GM21423 (cell line): ENCODE results near the gene DAB2.
"Not testable (repeated sequence)": the region's sequence is repeated elsewhere in the genome, so short reads cannot be mapped to it uniquely, and the experiment has no call there.

ENCODE experiments used
- ATAC-seq: cut with Tn5 transposase; IDR thresholded peaks from one replicate; pipeline ENCODE4 v1.9.1; 2021; ENCODE audit warnings: mild to moderate bottlenecking, moderate library complexity; ENCODE audit not compliant: unreplicated experiment

The DAB2 gene

GRCh38 chr5:39422728-39423285, 2.0 kb downstream of the DAB2 start:
- no peak for ATAC-seq

DNA sequence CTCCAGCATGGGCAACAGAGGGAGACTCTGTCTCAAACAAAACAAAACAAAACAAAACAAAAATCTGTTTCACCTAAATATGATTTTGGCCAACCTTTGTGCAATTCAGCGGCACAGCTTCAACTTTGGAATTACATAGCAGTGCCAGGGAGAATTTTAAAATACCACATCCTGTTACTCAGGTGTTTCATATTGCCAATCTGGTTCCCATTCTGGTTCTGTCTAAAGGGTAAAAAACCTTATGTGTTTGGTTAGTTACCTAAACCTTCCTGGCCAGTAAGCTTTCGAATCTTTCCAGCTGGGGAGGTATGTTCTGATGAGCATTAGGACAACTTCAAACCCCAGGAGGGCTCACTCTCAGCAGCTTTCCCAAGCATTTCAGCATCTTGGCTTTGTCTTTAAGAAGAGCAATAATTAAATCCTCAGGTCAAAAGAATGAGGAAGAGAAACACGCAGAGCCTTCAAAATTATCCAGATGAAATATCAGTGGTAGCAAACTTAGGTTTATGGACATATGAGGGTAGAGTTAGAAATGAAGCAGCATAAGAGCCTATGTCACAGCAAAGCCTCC, 2.7 kb downstream of the DAB2 start:
- ATAC-seq: no peak

DNA sequence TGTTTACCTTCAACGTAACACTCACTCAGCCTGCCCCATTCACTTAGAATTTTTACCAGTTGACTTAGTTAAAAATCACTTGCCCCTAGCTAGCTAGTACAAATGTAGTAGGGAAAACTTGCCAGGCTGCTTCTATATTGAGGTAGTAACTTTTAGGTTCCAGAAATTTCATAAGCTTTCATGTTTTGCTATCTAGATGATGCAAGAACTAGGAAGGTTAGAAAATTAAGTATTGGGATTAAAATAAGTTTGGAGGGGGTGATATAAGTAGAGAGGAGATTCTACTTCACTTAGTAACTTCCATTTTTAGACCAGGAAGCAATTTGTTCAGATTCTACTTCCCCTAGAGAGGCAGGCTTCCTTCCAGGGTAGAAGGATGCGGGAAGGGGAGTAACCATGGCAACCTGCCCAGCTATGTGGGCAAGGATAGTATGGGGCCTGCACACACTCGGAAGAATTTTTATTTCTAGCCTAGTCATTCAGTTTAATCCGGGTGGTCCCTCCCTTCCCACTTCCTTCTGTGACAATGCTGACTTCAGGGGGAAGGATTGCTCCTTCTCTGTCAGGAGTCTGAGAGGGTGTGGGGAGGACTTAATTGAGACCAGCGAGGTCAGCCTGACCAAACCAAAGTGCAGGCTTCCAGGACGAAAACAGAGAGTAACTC, 4.2 kb downstream of the DAB2 start:
- no peak for ATAC-seq

GRCh38 chr5:39419796-39420195, 5.0 kb downstream of the DAB2 start:
- ATAC-seq: no peak

DNA sequence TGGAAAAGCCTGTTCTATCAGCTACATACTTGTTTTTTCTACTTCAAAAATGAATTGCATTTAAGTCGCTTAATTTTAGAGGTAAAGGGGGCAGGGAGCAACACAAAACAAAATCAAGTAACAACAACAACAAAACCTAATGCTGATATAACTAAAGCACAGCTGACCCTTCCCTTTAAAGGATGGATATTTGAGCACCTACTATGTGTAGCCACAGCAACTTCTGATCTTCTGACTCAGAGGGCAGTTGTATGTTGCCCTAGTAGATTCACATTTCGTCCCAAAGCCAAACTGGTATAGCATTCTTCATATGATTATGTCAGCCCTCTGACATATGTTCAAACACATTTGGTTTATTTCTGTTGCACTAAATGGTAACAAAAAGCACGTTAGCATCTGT, 6.8 kb downstream of the DAB2 start:
- ATAC-seq: no peak

DNA sequence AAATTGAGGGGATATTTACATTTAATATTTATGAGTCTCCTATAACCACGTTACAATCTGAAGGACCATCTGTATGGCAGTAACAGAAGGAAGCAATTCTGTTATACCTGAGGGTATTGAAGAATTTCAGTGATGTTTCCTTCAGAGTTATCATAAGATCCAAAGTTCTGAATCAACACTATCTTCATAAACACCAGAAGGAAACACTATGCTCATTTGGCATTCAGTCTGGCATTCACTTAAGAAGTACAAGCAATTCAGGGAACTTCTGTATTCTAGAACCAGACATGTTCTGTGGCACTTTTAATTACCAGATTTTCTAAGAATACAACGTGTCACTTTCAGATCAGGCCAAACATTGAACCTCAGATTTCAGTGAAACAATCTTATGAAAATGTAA, 9.6 kb downstream of the DAB2 start:
- ATAC-seq: no peak

DNA sequence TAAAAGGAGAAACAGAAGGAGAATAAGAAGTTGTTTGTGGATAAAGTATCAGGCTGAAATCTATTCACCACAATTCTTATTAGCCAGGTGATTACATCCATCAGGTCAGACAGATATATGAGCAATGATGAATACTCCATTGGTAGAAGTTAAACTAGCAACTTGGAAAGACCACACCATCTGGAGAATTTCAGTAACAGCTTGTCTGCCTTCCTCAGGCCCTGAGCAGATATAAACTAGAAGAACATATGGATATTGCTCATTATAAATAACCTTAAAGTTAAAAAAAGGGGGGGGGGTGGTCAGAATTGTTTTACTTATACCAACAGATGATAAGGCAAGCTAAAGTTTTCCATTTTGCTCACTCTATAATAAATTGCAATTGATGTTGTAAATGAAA, 10.4 kb downstream of the DAB2 start:
- no peak for ATAC-seq

GRCh38 chr5:39413771-39414170, 11.0 kb downstream of the DAB2 start:
- no peak for ATAC-seq

GRCh38 chr5:39412721-39413394, 11.9 kb downstream of the DAB2 start:
- ATAC-seq: no peak

GRCh38 chr5:39411985-39412384, 12.8 kb downstream of the DAB2 start:
- ATAC-seq: no peak

- no peak for ATAC-seq
These were observed 13.7 kb downstream of the DAB2 start for GRCh38 chr5:39411061-39411460.

GRCh38 chr5:39409033-39409432, 15.7 kb downstream of the DAB2 start:
- no peak for ATAC-seq

- no peak for ATAC-seq
These were observed 19.5 kb downstream of the DAB2 start for GRCh38 chr5:39405083-39405843.

GRCh38 chr5:39403761-39404160, 21.0 kb downstream of the DAB2 start:
- ATAC-seq: not testable (repeated sequence)

GRCh38 chr5:39402140-39402539, 22.6 kb downstream of the DAB2 start:
- not testable (repeated sequence) for ATAC-seq

GRCh38 chr5:39400713-39401578, 23.8 kb downstream of the DAB2 start:
- no peak for ATAC-seq

DNA sequence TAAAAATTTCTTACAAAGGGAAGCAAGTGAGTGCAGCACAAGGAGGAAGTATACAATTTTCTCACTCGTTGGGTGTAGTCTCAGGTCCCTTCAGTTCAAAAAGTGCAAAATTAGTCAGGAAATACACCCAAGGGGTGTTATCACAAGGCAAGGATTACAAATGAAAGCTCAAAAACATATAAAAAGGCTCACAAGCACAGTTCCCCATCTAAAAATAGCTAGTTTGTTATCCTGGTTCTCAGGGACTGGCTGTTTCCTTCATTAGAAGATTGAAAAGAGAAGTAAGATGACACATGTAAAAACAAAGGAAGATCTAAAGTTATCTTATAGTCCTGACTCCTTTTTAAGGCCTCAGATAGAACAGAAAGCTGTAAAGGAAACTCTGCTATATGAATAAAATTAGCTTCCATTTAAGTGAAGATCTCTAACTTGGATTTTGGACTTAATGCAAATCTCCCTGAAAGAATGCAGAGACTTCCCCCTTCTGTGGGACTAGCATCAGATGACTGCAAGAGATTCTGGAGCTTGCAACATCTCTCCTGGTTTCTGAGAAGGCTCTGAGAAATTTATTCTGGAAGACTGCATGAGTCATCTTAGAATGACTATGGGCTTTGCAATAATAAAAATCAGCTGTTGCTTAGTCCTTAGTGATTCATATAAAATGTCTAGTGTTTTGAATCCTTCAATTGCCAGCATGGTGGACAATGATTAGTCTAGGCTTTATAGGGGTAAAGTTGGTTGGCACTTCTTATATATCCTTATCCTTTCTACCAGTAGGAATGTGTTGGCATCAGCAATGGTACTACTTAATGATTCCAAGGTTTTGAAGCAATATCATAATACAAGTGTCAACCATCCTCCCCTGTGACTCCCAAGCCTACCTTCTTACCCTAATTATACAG, 25.4 kb downstream of the DAB2 start:
- no peak for ATAC-seq

DNA sequence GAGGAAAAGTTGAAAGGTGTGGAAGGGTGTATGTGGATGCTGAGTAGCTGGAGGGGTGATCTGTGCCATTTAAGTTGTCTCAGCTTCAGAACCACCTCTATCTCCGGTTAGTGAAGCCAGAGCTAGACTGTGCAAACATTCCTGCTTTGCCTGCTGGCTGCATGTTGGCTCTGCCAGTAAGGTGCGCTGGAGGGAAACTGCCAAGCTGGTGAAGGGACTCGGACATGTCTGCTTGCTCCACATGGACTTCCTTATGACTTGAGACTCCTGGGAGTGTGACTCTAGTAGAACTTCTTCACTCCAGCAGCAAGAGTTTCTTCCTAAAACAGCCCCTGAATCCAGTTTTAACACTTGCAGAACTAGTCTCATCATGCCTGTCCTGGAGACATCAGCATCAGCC, 27.9 kb downstream of the DAB2 start:
- ATAC-seq: no peak

- ATAC-seq: no peak
These were observed 29.3 kb downstream of the DAB2 start for GRCh38 chr5:39395521-39395920.
